Panc1 (cell line): ENCODE data around the gene MROH2A.

Experiments used
- POLR2AphosphoS5 ChIP-seq: IDR thresholded peaks from 2 replicates; pipeline ENCODE4 v1.6.1; 2012; ENCODE audit warnings: mild to moderate bottlenecking, low read depth, low read length, moderate library complexity
- SIN3A ChIP-seq: IDR thresholded peaks from 2 replicates; pipeline ENCODE4 v1.6.1; 2012; ENCODE audit warnings: low read depth, mild to moderate bottlenecking, low read length, moderate library complexity, borderline replicate concordance; ENCODE audit not compliant: insufficient read depth
- TCF7L2 ChIP-seq: IDR thresholded peaks from 2 replicates; pipeline ENCODE4 v1.6.1; 2011; ENCODE audit warnings: mild to moderate bottlenecking, low read depth, low read length, inconsistent platforms
- TF ChIP-seq, protein P1 (sequence below): fragments of 450-650 bp; IDR thresholded peaks from 2 replicates; pipeline ENCODE4 v1.5.1; 2017; ENCODE audit warnings: mild to moderate bottlenecking
- TF ChIP-seq, protein P2 (sequence below), 2 experiments: IDR thresholded peaks; 2 replicates each; pipeline ENCODE4 v1.6.1; 2011 to 2012; ENCODE audit warnings: low read depth in 2 of 2, control low read depth in 1 of 2, low read length in 1 of 2, mild to moderate bottlenecking in 1 of 2, moderate library complexity in 1 of 2; ENCODE audit not compliant: insufficient read depth in 1 of 2

DNA sequence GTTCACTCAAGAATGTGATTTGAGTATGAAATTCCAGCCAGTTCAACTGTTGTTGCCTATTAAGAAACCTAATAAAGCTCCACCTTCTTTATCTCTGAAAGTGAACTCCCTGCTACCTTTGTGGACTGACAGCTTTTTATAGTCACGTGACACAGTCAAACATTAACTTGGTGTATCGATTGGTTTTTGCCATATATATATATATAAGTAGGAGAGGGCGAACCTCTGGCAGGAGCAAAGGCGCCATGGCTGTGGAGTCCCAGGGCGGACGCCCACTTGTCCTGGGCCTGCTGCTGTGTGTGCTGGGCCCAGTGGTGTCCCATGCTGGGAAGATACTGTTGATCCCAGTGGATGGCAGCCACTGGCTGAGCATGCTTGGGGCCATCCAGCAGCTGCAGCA is 18.1 kb upstream of the MROH2A start, which contains the start of gene UGT1A1:
- TF ChIP-seq, protein P1, sequence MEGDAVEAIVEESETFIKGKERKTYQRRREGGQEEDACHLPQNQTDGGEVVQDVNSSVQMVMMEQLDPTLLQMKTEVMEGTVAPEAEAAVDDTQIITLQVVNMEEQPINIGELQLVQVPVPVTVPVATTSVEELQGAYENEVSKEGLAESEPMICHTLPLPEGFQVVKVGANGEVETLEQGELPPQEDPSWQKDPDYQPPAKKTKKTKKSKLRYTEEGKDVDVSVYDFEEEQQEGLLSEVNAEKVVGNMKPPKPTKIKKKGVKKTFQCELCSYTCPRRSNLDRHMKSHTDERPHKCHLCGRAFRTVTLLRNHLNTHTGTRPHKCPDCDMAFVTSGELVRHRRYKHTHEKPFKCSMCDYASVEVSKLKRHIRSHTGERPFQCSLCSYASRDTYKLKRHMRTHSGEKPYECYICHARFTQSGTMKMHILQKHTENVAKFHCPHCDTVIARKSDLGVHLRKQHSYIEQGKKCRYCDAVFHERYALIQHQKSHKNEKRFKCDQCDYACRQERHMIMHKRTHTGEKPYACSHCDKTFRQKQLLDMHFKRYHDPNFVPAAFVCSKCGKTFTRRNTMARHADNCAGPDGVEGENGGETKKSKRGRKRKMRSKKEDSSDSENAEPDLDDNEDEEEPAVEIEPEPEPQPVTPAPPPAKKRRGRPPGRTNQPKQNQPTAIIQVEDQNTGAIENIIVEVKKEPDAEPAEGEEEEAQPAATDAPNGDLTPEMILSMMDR, result no peak
- no peak for TF ChIP-seq POLR2AphosphoS5
- no peak for TF ChIP-seq TCF7L2
- TF ChIP-seq, protein P2, sequence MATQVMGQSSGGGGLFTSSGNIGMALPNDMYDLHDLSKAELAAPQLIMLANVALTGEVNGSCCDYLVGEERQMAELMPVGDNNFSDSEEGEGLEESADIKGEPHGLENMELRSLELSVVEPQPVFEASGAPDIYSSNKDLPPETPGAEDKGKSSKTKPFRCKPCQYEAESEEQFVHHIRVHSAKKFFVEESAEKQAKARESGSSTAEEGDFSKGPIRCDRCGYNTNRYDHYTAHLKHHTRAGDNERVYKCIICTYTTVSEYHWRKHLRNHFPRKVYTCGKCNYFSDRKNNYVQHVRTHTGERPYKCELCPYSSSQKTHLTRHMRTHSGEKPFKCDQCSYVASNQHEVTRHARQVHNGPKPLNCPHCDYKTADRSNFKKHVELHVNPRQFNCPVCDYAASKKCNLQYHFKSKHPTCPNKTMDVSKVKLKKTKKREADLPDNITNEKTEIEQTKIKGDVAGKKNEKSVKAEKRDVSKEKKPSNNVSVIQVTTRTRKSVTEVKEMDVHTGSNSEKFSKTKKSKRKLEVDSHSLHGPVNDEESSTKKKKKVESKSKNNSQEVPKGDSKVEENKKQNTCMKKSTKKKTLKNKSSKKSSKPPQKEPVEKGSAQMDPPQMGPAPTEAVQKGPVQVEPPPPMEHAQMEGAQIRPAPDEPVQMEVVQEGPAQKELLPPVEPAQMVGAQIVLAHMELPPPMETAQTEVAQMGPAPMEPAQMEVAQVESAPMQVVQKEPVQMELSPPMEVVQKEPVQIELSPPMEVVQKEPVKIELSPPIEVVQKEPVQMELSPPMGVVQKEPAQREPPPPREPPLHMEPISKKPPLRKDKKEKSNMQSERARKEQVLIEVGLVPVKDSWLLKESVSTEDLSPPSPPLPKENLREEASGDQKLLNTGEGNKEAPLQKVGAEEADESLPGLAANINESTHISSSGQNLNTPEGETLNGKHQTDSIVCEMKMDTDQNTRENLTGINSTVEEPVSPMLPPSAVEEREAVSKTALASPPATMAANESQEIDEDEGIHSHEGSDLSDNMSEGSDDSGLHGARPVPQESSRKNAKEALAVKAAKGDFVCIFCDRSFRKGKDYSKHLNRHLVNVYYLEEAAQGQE (IDR thresholded peaks at IDR 0.05; ENCODE audit: insufficient read depth in 1 of 2, low read depth in 2 of 2, low read length in 1 of 2), result no peak
- TF ChIP-seq SIN3A, result no peak
